OCI-LY7 (cell line): ENCODE results near the gene EME1.

Experiments
- CTCF ChIP-seq: fragments of 200-600 bp; sonication (generic); conservative IDR thresholded peaks from 2 replicates; pipeline ENCODE4 v1.5.1; 2014; ENCODE audit warnings: mild to moderate bottlenecking, antibody characterized with exemption, low read length, moderate library complexity, mixed read lengths
- EZH2phosphoT487 ChIP-seq: fragments of 200-600 bp; sonication (generic); IDR thresholded peaks from 2 replicates; pipeline ENCODE4 v1.6.1; 2018; ENCODE audit warnings: low read depth, borderline replicate concordance, mild to moderate bottlenecking, mixed run types, antibody characterized with exemption, low read length, moderate library complexity, mixed read lengths

- TF ChIP-seq CTCF (no peak), EZH2phosphoT487 (no peak)
Measured at GRCh38 chr17:50355701-50356341, 17.2 kb upstream of the EME1 start.
